GM12865 (cell line): ENCODE data around the gene PDCD2.

Source experiments
- DNase-seq: peaks from one replicate; pipeline ENCODE4 v3.0.0; 2010; ENCODE audit warnings: low read depth
- H3K4me3 ChIP-seq: 2 replicates; pipeline ENCODE4 v1.5.1; 2011; ENCODE audit warnings: mild to moderate bottlenecking, low read depth, low read length, control low read depth
- TF ChIP-seq, protein P1 (sequence below): IDR thresholded peaks from 2 replicates; pipeline ENCODE4 v1.5.1; 2011; ENCODE audit warnings: low read length, control low read depth, low read depth, inconsistent platforms; ENCODE audit not compliant: insufficient read depth; ENCODE audit errors: missing control alignments

Gene PDCD2

DNA sequence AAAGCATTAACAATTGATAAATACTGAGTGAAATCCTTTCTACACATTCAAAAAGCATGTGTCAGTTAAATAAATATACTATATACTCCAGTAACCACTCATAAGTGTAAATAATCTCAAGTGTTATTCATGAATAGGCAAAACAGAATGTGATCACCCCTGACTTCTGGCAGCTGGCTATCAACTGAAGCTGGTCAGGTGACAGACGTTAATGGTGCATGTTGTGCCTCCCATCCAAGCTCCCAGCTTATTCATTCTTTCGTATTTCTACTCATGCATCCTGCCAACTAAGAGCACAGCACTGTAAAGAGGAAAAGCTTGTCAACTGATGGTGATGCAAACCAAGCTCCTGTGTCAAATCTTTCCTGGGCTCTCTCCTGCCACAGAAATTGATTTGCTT lies 39.0 kb downstream of the PDCD2 start:
- DNase-seq = no peak
- no peak overlapping the region for H3K4me3 ChIP-seq
- TF ChIP-seq, protein P1, sequence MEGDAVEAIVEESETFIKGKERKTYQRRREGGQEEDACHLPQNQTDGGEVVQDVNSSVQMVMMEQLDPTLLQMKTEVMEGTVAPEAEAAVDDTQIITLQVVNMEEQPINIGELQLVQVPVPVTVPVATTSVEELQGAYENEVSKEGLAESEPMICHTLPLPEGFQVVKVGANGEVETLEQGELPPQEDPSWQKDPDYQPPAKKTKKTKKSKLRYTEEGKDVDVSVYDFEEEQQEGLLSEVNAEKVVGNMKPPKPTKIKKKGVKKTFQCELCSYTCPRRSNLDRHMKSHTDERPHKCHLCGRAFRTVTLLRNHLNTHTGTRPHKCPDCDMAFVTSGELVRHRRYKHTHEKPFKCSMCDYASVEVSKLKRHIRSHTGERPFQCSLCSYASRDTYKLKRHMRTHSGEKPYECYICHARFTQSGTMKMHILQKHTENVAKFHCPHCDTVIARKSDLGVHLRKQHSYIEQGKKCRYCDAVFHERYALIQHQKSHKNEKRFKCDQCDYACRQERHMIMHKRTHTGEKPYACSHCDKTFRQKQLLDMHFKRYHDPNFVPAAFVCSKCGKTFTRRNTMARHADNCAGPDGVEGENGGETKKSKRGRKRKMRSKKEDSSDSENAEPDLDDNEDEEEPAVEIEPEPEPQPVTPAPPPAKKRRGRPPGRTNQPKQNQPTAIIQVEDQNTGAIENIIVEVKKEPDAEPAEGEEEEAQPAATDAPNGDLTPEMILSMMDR = no peak

DNA sequence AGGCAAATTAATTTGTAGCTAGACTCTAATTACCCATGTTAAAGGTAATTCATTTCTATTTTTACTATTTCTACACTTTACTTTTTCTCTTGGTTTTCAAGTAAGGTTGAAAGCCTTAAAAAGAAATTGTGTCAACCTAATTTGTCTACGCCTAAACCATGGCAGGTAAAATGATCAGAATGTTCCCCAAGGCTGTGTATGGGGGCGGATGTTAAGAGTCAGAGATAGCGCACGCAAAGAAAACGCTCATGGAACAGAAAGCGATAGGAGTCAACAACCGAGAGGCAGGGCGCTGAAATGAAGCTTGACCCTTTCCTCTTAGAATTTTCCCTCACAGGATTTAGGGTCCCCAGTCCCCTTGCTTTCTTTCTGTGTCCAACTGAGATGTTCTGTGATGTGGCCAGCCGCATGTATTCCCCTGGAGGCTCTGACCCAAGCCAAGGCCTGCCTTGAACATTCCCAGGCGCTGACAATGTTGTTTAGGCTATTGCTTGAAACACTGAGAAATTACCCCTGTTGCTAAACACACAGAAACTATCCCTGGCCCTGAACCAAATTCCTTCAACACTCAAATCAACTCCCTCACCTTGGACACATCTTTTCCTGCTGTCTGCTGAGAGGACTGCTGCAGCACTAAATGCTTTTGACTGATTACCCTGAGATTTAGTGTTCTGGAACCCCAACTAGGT lies 42.3 kb downstream of the PDCD2 start:
- H3K4me3 ChIP-seq = no peak overlapping the region
- no peak for DNase-seq
- TF ChIP-seq, protein P1 = no peak

DNA sequence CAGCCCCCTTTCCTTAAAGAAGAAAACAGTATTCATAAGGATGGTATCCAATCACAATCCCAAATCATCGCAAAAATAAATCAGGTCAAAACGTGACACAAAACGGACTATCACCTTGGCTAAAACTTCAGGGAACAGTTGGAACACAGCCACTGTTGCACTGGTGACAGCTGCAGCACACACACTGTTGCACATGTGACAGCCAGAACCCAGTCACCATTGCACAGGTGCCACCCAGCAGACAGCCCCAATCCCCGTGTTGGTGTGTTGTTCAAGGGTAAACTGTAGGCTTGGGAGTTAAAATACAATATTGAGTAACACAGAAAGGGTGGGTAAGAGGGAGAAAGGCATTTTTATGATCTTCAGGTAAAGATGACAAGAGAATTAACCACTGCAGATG lies 47.1 kb downstream of the PDCD2 start:
- DNase-seq = no peak
- TF ChIP-seq, protein P1 = no peak
- no peak overlapping the region for H3K4me3 ChIP-seq

DNA sequence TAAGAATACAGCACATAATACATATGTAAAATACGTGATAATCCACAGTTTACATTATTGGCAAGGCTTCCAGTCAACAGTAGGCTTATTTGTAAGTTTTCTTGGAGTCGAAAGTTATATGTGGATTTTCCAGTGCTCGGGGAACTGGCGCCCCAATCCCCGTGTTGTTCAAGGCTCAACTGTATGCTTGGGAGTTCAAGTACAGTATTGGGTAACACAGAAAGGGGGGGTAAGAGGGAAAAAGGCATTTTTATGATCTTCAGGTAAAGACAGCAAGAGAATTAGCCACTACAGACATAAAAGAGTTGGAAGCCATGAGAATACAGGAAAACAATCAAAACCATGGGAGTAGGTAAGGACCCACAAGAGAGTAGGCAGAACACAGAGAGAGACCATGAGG lies 47.8 kb downstream of the PDCD2 start:
- H3K4me3 ChIP-seq = no peak overlapping the region
- DNase-seq = no peak
- TF ChIP-seq, protein P1 = no peak

DNA sequence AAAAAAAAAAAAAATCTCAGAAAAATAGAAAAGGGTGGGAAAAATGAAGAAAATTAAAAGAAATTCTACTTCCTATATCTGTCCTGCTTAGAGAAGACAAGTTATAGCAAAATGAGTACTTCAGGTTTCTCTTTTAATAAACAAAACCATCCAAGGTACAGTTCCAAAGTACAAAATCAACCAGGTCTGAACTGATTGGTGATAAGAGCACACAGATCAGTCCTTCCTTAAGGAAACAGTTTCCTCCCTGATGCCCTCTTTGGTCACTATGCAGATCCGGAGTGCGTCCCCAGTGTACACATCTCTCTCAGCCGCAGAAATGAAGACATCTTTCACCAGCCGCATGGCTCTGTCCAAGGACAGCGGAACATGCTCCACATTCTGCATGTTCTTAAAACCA lies 49.4 kb downstream of the PDCD2 start:
- no peak overlapping the region for H3K4me3 ChIP-seq
- TF ChIP-seq, protein P1 = no peak
- DNase-seq = no peak

DNA sequence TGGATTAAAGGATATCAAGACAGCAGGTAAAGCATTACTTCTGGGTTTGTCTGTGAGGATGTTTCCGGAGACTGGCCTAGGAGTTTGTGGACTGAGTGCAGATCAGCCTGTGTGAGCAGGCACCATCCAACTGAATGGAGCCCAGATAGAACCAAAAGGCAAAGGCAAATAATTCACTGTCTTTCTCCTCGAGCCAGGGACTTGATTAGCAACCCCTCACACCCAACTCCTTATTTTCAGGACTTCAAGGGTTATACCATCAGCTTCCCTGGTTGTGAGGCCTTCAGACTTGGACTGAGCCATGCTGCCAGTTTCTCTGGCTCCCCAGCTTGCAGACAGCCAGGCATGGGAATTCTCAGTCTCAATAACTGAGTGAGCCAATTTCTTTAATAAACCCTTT lies 50.6 kb downstream of the PDCD2 start:
- TF ChIP-seq, protein P1 = no peak
- H3K4me3 ChIP-seq = no peak overlapping the region
- no peak for DNase-seq

DNA sequence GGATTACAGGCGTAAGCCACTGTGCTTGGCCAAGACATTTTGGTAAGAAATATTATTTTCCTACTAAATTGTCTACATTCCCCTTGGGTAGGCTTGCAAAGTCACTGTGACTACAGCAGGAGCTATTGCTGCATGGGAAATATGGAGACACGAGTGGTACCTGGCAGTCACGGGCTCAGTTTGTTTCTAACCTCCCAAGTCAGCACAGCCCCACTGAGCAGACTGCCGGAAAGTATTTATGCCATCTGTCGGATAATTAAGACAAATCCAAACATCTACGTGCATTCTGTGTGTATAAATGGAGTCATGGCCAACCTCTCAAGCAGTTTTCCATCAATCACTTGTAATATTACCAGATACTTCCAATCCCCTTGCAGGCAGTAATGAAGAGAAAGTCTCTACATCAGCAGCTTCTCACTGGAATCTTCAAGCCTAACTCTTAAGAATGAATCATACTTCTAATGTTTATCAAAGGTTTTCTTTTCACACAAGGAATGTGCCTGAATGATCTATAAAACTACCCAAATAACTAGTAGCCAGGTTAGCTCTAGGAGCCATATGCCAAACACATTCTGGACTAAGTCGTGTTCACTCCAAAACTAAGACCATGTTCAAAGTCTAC lies 51.5 kb downstream of the PDCD2 start:
- no peak overlapping the region for H3K4me3 ChIP-seq
- TF ChIP-seq, protein P1 = no peak
- no peak for DNase-seq
